Choroid plexus epithelial cell (primary cell): ENCODE data around the gene ROBO3.
A peak's percentile ranks its signal among the peaks of the same experiment; 100 is the strongest.

Experiments used
- DNase-seq: peaks from one replicate; pipeline ENCODE4 v3.0.0-alpha.2; 2010; ENCODE audit warnings: low read depth
- H3K4me3 ChIP-seq: 2 replicates; pipeline ENCODE4 v1.5.1; 2011; ENCODE audit warnings: low read depth, mild to moderate bottlenecking, control low read depth, low read length, moderate library complexity
- CTCF ChIP-seq: conservative IDR thresholded peaks from 2 replicates; pipeline ENCODE4 v1.5.1; 2011; ENCODE audit warnings: low read depth, mild to moderate bottlenecking, control low read depth, inconsistent platforms, low read length, moderate library complexity

The ROBO3 gene

GRCh38 chr11:124896821-124897391 lies 31.7 kb downstream of the ROBO3 start:
- TF ChIP-seq CTCF, result no peak
- no peak overlapping the region for H3K4me3 ChIP-seq
- no peak for DNase-seq

GRCh38 chr11:124897674-124898262 lies 32.5 kb downstream of the ROBO3 start, which contains the start of gene ROBO4:
TSS of gene ROBO4 (minus strand) at chr11:124897865. CDS start at chr11:124897795, 70 bp downstream.
- no peak for TF ChIP-seq CTCF
- no peak for DNase-seq
- no peak within 1 kb of the TSS for H3K4me3 ChIP-seq

GRCh38 chr11:124898263-124898680 lies 33.0 kb downstream of the ROBO3 start:
- peak; percentile 33 for TF ChIP-seq CTCF
- peak; percentile 89 for DNase-seq
- no peak overlapping the region for H3K4me3 ChIP-seq

GRCh38 chr11:124898711-124899110 lies 33.5 kb downstream of the ROBO3 start:
- no peak overlapping the region for H3K4me3 ChIP-seq
- no peak for TF ChIP-seq CTCF
- no peak for DNase-seq

- H3K4me3 ChIP-seq, result no peak overlapping the region
- TF ChIP-seq CTCF, result no peak
- no peak for DNase-seq
Observed at GRCh38 chr11:124899383-124900145, 34.3 kb downstream of the ROBO3 start.

GRCh38 chr11:124900464-124900863 lies 35.2 kb downstream of the ROBO3 start:
- TF ChIP-seq CTCF, result no peak
- H3K4me3 ChIP-seq, result no peak overlapping the region
- peak; percentile 83 for DNase-seq
